ENCODE measurements around the gene EDC4.
"Not testable (repeated sequence)": the region's sequence is repeated elsewhere in the genome, so short reads cannot be mapped to it uniquely, and the experiment has no call there.

The EDC4 gene, protein sequence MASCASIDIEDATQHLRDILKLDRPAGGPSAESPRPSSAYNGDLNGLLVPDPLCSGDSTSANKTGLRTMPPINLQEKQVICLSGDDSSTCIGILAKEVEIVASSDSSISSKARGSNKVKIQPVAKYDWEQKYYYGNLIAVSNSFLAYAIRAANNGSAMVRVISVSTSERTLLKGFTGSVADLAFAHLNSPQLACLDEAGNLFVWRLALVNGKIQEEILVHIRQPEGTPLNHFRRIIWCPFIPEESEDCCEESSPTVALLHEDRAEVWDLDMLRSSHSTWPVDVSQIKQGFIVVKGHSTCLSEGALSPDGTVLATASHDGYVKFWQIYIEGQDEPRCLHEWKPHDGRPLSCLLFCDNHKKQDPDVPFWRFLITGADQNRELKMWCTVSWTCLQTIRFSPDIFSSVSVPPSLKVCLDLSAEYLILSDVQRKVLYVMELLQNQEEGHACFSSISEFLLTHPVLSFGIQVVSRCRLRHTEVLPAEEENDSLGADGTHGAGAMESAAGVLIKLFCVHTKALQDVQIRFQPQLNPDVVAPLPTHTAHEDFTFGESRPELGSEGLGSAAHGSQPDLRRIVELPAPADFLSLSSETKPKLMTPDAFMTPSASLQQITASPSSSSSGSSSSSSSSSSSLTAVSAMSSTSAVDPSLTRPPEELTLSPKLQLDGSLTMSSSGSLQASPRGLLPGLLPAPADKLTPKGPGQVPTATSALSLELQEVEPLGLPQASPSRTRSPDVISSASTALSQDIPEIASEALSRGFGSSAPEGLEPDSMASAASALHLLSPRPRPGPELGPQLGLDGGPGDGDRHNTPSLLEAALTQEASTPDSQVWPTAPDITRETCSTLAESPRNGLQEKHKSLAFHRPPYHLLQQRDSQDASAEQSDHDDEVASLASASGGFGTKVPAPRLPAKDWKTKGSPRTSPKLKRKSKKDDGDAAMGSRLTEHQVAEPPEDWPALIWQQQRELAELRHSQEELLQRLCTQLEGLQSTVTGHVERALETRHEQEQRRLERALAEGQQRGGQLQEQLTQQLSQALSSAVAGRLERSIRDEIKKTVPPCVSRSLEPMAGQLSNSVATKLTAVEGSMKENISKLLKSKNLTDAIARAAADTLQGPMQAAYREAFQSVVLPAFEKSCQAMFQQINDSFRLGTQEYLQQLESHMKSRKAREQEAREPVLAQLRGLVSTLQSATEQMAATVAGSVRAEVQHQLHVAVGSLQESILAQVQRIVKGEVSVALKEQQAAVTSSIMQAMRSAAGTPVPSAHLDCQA (N-terminal part only)

DNA sequence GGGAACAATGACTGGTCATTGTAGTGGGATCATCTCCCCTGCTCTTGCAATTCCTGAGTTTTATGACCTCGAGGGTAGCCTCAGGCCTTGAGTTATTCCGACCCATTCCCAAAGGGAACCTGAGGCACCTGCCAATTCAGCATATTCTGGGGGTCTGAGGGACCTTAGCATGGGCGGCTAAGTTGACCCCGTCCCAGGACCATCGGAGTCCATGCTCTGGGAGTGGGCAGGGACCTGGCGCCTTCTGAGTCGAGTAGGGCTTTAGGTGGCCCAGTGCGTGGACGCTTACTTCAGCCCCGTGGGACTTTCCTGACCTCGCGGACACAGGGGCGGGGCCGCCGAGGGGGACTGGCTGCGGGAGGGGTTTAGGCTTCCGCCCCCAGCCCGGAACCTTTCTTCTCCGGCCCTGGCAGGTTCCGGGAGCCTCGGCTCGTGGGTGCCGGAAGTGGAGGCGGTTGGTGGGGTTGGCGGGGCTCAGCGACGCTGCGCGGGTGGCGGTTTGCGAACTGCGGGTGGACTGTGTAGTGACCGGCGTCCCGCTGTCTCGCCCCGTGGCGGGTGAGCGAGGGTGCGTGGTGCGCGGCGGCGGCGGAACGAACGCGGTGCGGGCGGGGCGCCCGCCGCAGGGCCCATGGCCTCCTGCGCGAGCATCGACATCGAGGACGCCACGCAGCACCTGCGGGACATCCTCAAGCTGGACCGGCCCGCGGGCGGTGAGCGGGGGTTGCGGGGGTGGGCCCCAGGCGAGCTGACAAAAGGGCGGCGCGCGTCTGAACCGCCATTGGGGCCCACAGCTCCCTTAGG is at the start of gene EDC4:
EDC4 (plus strand) TSS at position 422 of the 804 bp plus-strand sequence; CDS start at position 632, 210 bp downstream.
- DNase-seq, result peak; percentile 92
- ATAC-seq, result peak; percentile 89

GRCh38 chr16:67825119-67825518 is 47.7 kb upstream of the EDC4 start:
- no peak for ATAC-seq
- no peak for DNase-seq

GRCh38 chr16:67825906-67826305 is 46.9 kb upstream of the EDC4 start:
- DNase-seq (no peak), ATAC-seq (no peak)

GRCh38 chr16:67828651-67829050 is 44.2 kb upstream of the EDC4 start:
- ATAC-seq (no peak), DNase-seq (no peak)

GRCh38 chr16:67833030-67833414 is 39.8 kb upstream of the EDC4 start:
- peak; percentile 10 for DNase-seq
- ATAC-seq, result no peak

DNA sequence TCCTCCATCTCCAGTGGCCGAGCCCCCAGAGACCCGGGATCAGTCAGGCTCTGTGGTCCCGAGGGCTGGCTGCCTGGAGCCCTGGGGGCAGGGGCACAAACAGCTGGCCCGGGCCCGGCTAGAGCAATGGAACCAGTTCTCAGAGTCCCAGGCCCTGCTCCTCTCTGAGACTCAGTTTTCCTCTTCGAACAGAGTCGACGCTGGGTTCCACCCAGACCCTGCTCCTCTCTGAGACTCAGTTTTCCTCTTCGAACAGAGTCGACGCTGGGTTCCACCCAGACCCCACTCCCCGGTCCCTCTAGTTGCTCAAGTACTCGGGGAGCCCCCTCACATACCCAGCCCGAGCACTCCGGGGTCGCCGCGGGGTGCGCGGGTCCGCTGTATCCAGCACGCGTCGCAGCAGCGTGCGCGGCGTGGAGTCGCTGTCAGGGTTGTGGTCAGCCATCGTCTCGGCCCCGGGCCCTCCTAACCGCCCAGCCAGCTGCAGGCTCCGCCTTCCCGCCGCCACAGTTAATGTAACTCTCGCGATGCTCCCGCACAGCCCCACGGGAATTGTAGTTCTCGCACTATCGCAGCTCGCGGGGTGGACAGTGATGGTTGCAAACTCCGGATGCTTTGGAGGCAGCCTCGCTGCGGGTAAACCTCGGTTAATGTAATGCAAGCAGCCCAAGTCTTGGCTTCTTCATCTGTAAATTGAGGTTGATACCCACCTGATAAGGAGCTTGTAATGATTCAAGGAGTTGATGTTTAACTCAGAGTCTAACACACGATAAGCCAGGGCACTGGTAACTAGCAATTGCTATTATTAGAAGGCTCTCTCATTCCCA is 39.2 kb upstream of the EDC4 start:
- DNase-seq (peak; percentile 95), ATAC-seq (peak; percentile 100)

GRCh38 chr16:67834242-67834614 is 38.6 kb upstream of the EDC4 start:
- ATAC-seq, result no peak
- DNase-seq, result no peak

DNA sequence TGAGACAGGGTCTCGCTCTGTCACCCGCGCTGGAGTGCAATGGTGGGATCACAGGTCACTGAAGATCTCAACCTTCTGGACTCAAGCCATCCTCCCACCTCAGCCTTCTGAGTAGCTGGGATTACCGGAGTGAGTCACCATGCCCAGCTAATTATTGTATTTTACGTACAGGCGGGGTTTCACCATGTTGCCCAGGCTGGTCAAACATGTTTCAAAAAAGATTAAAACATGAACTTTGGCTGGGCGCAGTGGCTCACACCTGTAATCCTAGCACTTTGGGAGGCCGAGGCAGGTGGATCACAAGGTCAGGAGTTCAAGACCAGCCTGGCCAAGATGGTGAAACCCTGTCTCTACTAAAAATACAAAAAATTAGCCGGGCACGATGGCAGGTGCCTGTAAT is 35.7 kb upstream of the EDC4 start:
- DNase-seq, ATAC-seq: not testable (repeated sequence)

DNA sequence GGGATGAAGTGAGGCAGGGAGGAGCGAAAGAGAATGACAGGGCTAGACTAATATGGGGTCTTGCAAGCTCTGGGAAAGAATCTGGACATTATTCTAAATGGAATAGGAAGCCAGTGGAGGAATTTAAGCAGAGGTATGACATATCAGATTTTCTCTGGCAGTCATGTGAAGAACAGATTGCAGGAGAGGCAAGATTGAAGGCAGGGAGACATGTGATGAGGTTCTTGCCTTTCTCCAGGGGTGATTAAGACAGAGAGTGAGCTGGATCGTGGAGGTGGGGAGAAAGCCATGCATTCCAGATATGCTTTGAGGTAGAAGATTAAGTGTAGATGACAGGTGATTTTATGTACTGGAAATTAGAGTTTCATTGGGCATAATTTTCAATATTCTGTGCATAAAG is 35.0 kb upstream of the EDC4 start:
- ATAC-seq, result no peak

GRCh38 chr16:67841198-67841815 is 31.5 kb upstream of the EDC4 start:
- DNase-seq, result no peak
- no peak for ATAC-seq

More for the DNA sequence above, 35.0 kb upstream of the EDC4 start:
- no peak for DNase-seq

- ATAC-seq (peak; percentile 59), DNase-seq (peak; percentile 95)
These were observed 30.9 kb upstream of the EDC4 start, which contains the start of gene THAP11 for GRCh38 chr16:67841816-67842508. Gene THAP11 (plus strand): TSS chr16:67842320. CDS start chr16:67842555, 235 bp downstream.

DNA sequence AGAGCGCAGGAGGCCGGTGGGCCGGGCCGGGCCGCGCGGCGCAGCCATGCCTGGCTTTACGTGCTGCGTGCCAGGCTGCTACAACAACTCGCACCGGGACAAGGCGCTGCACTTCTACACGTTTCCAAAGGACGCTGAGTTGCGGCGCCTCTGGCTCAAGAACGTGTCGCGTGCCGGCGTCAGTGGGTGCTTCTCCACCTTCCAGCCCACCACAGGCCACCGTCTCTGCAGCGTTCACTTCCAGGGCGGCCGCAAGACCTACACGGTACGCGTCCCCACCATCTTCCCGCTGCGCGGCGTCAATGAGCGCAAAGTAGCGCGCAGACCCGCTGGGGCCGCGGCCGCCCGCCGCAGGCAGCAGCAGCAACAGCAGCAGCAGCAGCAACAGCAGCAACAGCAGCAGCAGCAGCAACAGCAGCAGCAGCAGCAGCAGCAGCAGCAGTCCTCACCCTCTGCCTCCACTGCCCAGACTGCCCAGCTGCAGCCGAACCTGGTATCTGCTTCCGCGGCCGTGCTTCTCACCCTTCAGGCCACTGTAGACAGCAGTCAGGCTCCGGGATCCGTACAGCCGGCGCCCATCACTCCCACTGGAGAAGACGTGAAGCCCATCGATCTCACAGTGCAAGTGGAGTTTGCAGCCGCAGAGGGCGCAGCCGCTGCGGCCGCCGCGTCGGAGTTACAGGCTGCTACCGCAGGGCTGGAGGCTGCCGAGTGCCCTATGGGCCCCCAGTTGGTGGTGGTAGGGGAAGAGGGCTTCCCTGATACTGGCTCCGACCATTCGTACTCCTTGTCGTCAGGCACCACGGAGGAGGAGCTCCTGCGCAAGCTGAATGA is 30.1 kb upstream of the EDC4 start:
- peak; percentile 65 for DNase-seq
- ATAC-seq, result peak; percentile 20

- no peak for DNase-seq
- ATAC-seq, result no peak
These were observed 29.5 kb upstream of the EDC4 start for GRCh38 chr16:67843343-67843765.

GRCh38 chr16:67844497-67844896 is 28.4 kb upstream of the EDC4 start:
- ATAC-seq, result no peak
- DNase-seq, result no peak

DNA sequence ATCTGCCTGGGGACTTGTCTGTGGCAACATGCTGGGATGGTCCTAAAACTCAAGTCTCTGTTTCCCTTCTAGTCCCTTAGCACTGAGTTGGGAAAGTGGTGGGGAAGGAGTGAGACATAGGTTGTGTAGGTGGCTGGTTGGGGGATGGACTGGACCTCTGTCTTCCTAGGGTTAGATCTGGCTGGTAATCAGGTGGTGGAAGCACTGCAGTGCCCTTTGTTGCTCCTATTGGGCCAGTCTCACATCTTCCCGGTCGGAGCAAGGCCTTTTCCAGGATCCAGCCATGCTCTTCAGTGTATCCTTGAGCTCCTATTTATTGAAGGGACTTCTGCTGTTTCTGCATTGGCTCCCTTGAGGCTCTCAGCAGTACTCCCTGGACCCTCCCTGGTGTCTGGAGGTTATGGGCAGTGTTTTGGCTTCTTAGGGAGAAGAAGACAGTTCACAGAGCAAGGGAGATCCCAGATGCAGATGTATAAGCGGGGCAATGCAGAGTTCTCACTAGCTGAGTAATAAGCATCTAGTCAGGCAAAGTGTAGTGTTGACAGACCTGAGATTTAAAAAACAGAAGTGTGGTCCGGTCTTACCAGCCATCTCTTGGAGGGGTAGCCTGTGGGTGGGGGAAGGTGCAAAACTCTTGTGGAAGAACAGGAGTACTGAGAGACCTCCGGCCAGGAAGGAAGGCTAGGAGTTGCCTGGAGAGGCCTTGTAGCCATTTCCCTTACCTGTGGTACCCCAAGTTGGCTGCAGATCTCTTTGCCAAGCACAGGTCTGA is 27.4 kb upstream of the EDC4 start:
- DNase-seq, result no peak
- ATAC-seq, result no peak

GRCh38 chr16:67846063-67846319 is 26.9 kb upstream of the EDC4 start:
- ATAC-seq, result no peak

GRCh38 chr16:67846320-67847063 is 26.4 kb upstream of the EDC4 start, which contains the start of gene NUTF2:
Gene NUTF2 (plus strand): TSS chr16:67846933. CDS start chr16:67865131, 18,198 bp downstream.
- ATAC-seq (peak; percentile 77), DNase-seq (peak; percentile 97)

More at GRCh38 chr16:67846063-67846319, 26.9 kb upstream of the EDC4 start:
- DNase-seq, result no peak
